Measurements from ENCODE around the gene HSPB1. TPM values are rescaled to one million over a fixed set of nuclear protein-coding genes. Genes with fewer than 3 reads are reported as not detected.
A peak's percentile ranks its signal among the peaks of the same experiment; 100 is the strongest.

HSPB1 gene
- 1,000 to 10,000 TPM in 2 of 4 donors, 100 to 1,000 TPM in 2; 880 to 2,548 (median 1,000) TPM for total RNA-seq

DNA sequence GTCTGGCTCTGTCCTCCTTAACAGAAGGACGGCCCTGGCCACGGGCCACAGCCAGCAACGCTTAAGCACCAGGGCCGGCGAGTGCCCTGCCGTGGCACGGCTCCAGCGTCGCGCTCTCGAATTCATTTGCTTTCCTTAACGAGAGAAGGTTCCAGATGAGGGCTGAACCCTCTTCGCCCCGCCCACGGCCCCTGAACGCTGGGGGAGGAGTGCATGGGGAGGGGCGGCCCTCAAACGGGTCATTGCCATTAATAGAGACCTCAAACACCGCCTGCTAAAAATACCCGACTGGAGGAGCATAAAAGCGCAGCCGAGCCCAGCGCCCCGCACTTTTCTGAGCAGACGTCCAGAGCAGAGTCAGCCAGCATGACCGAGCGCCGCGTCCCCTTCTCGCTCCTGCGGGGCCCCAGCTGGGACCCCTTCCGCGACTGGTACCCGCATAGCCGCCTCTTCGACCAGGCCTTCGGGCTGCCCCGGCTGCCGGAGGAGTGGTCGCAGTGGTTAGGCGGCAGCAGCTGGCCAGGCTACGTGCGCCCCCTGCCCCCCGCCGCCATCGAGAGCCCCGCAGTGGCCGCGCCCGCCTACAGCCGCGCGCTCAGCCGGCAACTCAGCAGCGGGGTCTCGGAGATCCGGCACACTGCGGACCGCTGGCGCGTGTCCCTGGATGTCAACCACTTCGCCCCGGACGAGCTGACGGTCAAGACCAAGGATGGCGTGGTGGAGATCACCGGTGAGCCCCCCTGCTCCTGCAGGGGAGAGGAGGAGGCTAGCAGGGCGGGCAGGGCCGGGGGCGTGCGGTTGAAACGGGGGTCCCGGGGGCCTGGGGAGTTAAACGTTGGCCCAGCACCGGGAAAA lies at the start of gene HSPB1:
HSPB1 (plus strand) TSS at position 327 of the 855 bp plus-strand sequence; CDS start at position 367, 40 bp downstream.
- peaks cover 1 to 56% (median 24%) of the 10 kb centered on the region in 3 donors for H3K4me1 ChIP-seq
- peak within 1 kb of the TSS; percentile 87 to 100 (median 99) for H3K27ac ChIP-seq
- 0 to 7% methylated on average over 3 to 6 of the region's 75 CpGs for WGBS, 2 donors (ENCODE audit: low coverage in 1 of 2)
- TF ChIP-seq POLR2A (IDR thresholded peaks at IDR 0.05) (peak; percentile 99 to 100), EP300 (IDR thresholded peaks at IDR 0.05) (no peak), POLR2AphosphoS5 (IDR thresholded peaks at IDR 0.05) (peak; percentile 100)
- TF ChIP-seq, protein P1, sequence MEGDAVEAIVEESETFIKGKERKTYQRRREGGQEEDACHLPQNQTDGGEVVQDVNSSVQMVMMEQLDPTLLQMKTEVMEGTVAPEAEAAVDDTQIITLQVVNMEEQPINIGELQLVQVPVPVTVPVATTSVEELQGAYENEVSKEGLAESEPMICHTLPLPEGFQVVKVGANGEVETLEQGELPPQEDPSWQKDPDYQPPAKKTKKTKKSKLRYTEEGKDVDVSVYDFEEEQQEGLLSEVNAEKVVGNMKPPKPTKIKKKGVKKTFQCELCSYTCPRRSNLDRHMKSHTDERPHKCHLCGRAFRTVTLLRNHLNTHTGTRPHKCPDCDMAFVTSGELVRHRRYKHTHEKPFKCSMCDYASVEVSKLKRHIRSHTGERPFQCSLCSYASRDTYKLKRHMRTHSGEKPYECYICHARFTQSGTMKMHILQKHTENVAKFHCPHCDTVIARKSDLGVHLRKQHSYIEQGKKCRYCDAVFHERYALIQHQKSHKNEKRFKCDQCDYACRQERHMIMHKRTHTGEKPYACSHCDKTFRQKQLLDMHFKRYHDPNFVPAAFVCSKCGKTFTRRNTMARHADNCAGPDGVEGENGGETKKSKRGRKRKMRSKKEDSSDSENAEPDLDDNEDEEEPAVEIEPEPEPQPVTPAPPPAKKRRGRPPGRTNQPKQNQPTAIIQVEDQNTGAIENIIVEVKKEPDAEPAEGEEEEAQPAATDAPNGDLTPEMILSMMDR (IDR thresholded peaks at IDR 0.05) = peak in 2 of 4 experiments; percentile 16 to 19
- H3K27me3 ChIP-seq = no peaks in the 10 kb centered on the region
- ATAC-seq = peak; percentile 77
- H3K36me3 ChIP-seq = peaks cover 0 to 13% of the 10 kb centered on the region in 2 donors
- no peaks in the 10 kb centered on the region for H3K9me3 ChIP-seq
- H3K4me3 ChIP-seq = peak within 1 kb of the TSS; percentile 64 to 99

DNA sequence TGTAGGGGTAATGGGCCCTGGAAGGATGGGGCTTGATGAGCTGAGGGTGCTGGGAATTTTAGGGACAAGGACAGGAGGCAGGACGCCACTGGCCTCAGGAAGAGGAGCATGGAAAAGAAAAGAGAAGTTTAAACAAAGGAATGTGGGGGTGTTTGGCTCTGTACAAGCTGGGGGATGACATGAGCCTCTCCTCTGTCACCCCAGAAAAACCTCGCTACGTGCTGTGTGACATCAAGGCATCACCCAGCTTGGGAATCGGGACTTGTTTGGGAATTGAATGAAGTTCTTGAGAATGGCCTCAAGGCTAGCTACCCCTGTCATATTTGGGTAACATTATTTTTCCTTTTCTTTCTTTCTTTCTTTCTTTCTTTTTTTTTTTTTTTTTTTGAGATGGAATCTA lies 47.7 kb upstream of the HSPB1 start:
- TF ChIP-seq EP300 (IDR thresholded peaks at IDR 0.05) (no peak), POLR2A (IDR thresholded peaks at IDR 0.05) (no peak), POLR2AphosphoS5 (IDR thresholded peaks at IDR 0.05) (no peak)
- TF ChIP-seq, protein P1 (IDR thresholded peaks at IDR 0.05) = no peak
- Histone ChIP-seq H3K4me3 (no peak overlapping the region), H3K36me3 (no peaks in the 10 kb centered on the region), H3K4me1 (peaks cover 0 to 4% (median 0%) of the 10 kb centered on the region in 3 donors), H3K27ac (no peak overlapping the region), H3K27me3 (peaks cover 60% of the 10 kb centered on the region), H3K9me3 (no peaks in the 10 kb centered on the region)
- WGBS, 2 donors (ENCODE audit: low coverage in 1 of 2) = 65% methylated on average over 4 of the region's 4 CpGs; no CpG with 5 or more reads in 1 of the 2 donors
- ATAC-seq = no peak

DNA sequence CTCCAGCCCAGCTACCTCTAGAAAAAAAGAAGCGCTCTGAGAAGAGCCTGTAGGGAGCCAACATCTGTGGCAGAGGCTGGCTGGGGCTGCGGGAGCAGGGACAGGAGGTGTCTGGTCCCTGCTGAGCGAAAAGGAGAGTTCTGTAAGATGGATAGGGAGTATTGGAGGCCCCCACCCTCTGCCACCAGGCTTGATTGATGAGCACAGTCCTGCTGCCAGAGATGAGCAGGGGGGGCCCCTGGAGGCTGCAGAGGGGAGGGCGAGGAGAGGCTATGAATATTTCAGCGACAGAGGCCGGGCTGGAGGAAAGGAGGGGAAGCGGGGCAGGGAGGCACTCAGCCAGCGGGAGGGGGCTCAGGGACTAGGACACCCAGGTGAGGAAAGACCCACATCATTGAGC lies 44.5 kb upstream of the HSPB1 start:
- Histone ChIP-seq H3K9me3 (no peaks in the 10 kb centered on the region), H3K27ac (no peak overlapping the region), H3K4me1 (peaks cover 0 to 10% (median 0%) of the 10 kb centered on the region in 3 donors), H3K27me3 (peaks cover 67% of the 10 kb centered on the region), H3K36me3 (no peaks in the 10 kb centered on the region), H3K4me3 (no peak overlapping the region)
- ATAC-seq = no peak
- TF ChIP-seq, protein P1 (IDR thresholded peaks at IDR 0.05) = no peak
- WGBS, 2 donors (ENCODE audit: low coverage in 1 of 2) = 0 to 45% methylated on average over 2 to 7 of the region's 8 CpGs

DNA sequence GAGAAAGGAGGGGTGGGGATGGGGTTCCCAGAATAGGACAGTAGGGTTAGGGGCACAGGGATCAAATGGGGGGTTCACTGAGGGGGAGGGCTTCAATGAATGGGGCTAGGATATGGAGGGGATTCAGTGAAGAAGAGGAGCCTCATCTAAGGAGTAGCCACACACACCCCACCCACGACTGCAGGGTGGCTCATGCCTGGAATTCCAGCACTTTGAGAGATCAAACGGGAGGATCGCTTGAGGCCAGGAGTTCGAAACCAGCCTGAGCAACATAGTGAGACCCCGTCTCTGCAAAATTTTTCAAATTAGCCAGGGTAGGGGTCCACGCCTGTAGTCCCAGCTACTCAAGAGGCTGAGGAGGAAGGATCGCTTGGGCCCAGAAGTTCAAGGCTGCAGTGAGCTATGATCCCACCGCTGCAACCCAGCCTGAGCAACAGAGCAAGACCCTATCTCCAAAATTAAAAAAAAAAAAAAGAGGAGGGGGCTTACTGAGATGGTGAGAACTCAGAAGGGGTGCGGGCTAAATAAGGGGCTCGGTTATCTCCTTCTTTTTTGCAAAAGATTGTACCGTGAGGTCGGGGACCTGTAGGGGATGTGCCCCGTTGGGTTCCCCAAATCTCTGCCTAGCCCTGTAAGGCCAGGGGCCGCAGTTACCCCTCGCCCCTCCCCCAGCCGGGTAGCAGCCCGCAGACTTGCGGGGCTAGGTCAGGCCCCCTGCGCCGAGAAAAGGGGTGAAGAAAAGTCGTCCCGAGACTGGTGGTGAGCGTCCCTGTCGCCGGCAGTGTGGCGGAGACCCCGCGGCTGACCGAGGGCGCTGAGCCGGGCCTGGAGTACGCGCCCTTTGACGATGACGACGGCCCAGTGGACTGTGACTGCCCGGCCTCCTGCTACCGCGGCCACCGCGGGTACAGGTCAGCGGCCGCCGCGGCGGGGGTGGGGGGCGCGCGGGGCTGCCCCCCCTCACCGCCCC lies 43.1 kb upstream of the HSPB1 start:
- Histone ChIP-seq H3K4me1 (peaks cover 0 to 10% (median 0%) of the 10 kb centered on the region in 3 donors), H3K36me3 (no peaks in the 10 kb centered on the region), H3K27me3 (peaks cover 62% of the 10 kb centered on the region), H3K9me3 (no peaks in the 10 kb centered on the region), H3K27ac (no peak overlapping the region), H3K4me3 (peak overlapping the region in 1 of 2 donors; percentile 43)
- 7 to 32% methylated on average over 16 to 22 of the region's 50 CpGs for WGBS, 2 donors (ENCODE audit: low coverage in 1 of 2)
- TF ChIP-seq POLR2A (IDR thresholded peaks at IDR 0.05) = no peak
- TF ChIP-seq EP300 (IDR thresholded peaks at IDR 0.05) = no peak
- no peak for TF ChIP-seq POLR2AphosphoS5 (IDR thresholded peaks at IDR 0.05)
- TF ChIP-seq, protein P1 (IDR thresholded peaks at IDR 0.05) = no peak
- peak; percentile 32 for ATAC-seq
